T-helper 1 cell treated with Interleukin-12 subunit alpha and Interleukin-12 subunit beta and Interleukin-4 antibody, amounts not matched to agents 30 μg/mL and 1 μg/mL, for 36 hours (primary cell): ENCODE measurements around the gene ZSWIM1.
"Not testable (repeated sequence)": the region's sequence is repeated elsewhere in the genome, so short reads cannot be mapped to it uniquely, and the experiment has no call there.

ENCODE experiments used
- H3K27ac Mint-ChIP-seq: one replicate; pipeline ENCODE4 v1.8.0; 2021; ENCODE audit warnings: mild to moderate bottlenecking, mixed read lengths
- H3K27me3 Mint-ChIP-seq: one replicate; pipeline ENCODE4 v1.8.0; 2021; ENCODE audit warnings: low read depth, mixed read lengths
- H3K36me3 Mint-ChIP-seq: one replicate; pipeline ENCODE4 v1.8.0; 2021; ENCODE audit warnings: low read depth, mixed read lengths
- H3K4me1 Mint-ChIP-seq: one replicate; pipeline ENCODE4 v1.8.0; 2021; ENCODE audit warnings: low read depth, mixed read lengths
- H3K4me3 Mint-ChIP-seq: one replicate; pipeline ENCODE4 v1.8.0; 2021; ENCODE audit warnings: mild to moderate bottlenecking, moderate library complexity, mixed read lengths
- H3K9me3 Mint-ChIP-seq: one replicate; pipeline ENCODE4 v1.8.0; 2021; ENCODE audit warnings: mixed read lengths

Gene ZSWIM1

GRCh38 chr20:45890077-45890984, 9.3 kb downstream of the ZSWIM1 start:
- Mint-ChIP-seq H3K4me1 (peaks cover 19% of the 10 kb centered on the region), H3K27ac (no peak overlapping the region), H3K4me3 (peak overlapping the region; percentile 90), H3K36me3 (peaks cover 4% of the 10 kb centered on the region), H3K27me3 (peaks cover 4% of the 10 kb centered on the region), H3K9me3 (no peaks in the 10 kb centered on the region)

- H3K36me3 Mint-ChIP-seq = peaks cover 4% of the 10 kb centered on the region
- H3K27ac Mint-ChIP-seq = peak within 1 kb of the TSS; percentile 85
- H3K4me1 Mint-ChIP-seq = peaks cover 18% of the 10 kb centered on the region
- H3K4me3 Mint-ChIP-seq = peak within 1 kb of the TSS; percentile 90
- H3K27me3 Mint-ChIP-seq = peaks cover 4% of the 10 kb centered on the region
- H3K9me3 Mint-ChIP-seq = no peaks in the 10 kb centered on the region
Measured at GRCh38 chr20:45890985-45891983, 10.3 kb downstream of the ZSWIM1 start, which contains the start of the genes CTSA and NEURL2. TSS of gene CTSA (plus strand) at chr20:45891335. CDS start at chr20:45891569, 234 bp downstream. TSS of gene NEURL2 (minus strand) at chr20:45891208. CDS start at chr20:45890991, 217 bp downstream.

- peaks cover 4% of the 10 kb centered on the region for H3K36me3 Mint-ChIP-seq
- H3K4me1 Mint-ChIP-seq = peaks cover 18% of the 10 kb centered on the region
- peak overlapping the region; percentile 90 for H3K4me3 Mint-ChIP-seq
- no peaks in the 10 kb centered on the region for H3K9me3 Mint-ChIP-seq
- H3K27ac Mint-ChIP-seq = no peak overlapping the region
- H3K27me3 Mint-ChIP-seq = peaks cover 4% of the 10 kb centered on the region
Measured at GRCh38 chr20:45892049-45892825, 11.2 kb downstream of the ZSWIM1 start.

GRCh38 chr20:45892828-45893500, 11.9 kb downstream of the ZSWIM1 start:
- peaks cover 4% of the 10 kb centered on the region for H3K36me3 Mint-ChIP-seq
- no peaks in the 10 kb centered on the region for H3K9me3 Mint-ChIP-seq
- peaks cover 4% of the 10 kb centered on the region for H3K27me3 Mint-ChIP-seq
- H3K4me3 Mint-ChIP-seq = peak overlapping the region; percentile 90
- H3K4me1 Mint-ChIP-seq = peaks cover 18% of the 10 kb centered on the region
- no peak overlapping the region for H3K27ac Mint-ChIP-seq

GRCh38 chr20:45893831-45894230, 12.8 kb downstream of the ZSWIM1 start:
- Mint-ChIP-seq H3K27ac (no peak overlapping the region), H3K4me1 (peaks cover 18% of the 10 kb centered on the region), H3K4me3 (no peak overlapping the region), H3K36me3 (peaks cover 4% of the 10 kb centered on the region), H3K27me3 (peaks cover 4% of the 10 kb centered on the region), H3K9me3 (no peaks in the 10 kb centered on the region)

GRCh38 chr20:45894797-45895196, 13.8 kb downstream of the ZSWIM1 start:
- Mint-ChIP-seq H3K36me3 (peaks cover 7% of the 10 kb centered on the region), H3K4me1 (peaks cover 17% of the 10 kb centered on the region), H3K9me3 (no peaks in the 10 kb centered on the region), H3K27me3 (peaks cover 4% of the 10 kb centered on the region), H3K27ac (no peak overlapping the region), H3K4me3 (no peak overlapping the region)

GRCh38 chr20:45896641-45897161, 15.7 kb downstream of the ZSWIM1 start:
- peaks cover 12% of the 10 kb centered on the region for H3K4me1 Mint-ChIP-seq
- no peaks in the 10 kb centered on the region for H3K9me3 Mint-ChIP-seq
- no peak overlapping the region for H3K4me3 Mint-ChIP-seq
- no peaks in the 10 kb centered on the region for H3K27me3 Mint-ChIP-seq
- H3K36me3 Mint-ChIP-seq = peaks cover 7% of the 10 kb centered on the region
- H3K27ac Mint-ChIP-seq = no peak overlapping the region

- H3K27me3 Mint-ChIP-seq = no peaks in the 10 kb centered on the region
- no peak overlapping the region for H3K27ac Mint-ChIP-seq
- H3K4me1 Mint-ChIP-seq = peaks cover 8% of the 10 kb centered on the region
- H3K36me3 Mint-ChIP-seq = peaks cover 7% of the 10 kb centered on the region
- no peaks in the 10 kb centered on the region for H3K9me3 Mint-ChIP-seq
- H3K4me3 Mint-ChIP-seq = no peak overlapping the region
Measured at GRCh38 chr20:45897289-45897688, 16.3 kb downstream of the ZSWIM1 start.

- peaks cover 7% of the 10 kb centered on the region for H3K36me3 Mint-ChIP-seq
- no peaks in the 10 kb centered on the region for H3K27me3 Mint-ChIP-seq
- no peaks in the 10 kb centered on the region for H3K9me3 Mint-ChIP-seq
- peaks cover 4% of the 10 kb centered on the region for H3K4me1 Mint-ChIP-seq
- H3K27ac Mint-ChIP-seq = no peak overlapping the region
- no peak overlapping the region for H3K4me3 Mint-ChIP-seq
Measured at GRCh38 chr20:45897692-45898091, 16.7 kb downstream of the ZSWIM1 start.

- no peaks in the 10 kb centered on the region for H3K9me3 Mint-ChIP-seq
- H3K27ac Mint-ChIP-seq = no peak overlapping the region
- no peaks in the 10 kb centered on the region for H3K4me1 Mint-ChIP-seq
Measured at GRCh38 chr20:45898285-45898684, 17.3 kb downstream of the ZSWIM1 start.

GRCh38 chr20:45899046-45899835, 18.2 kb downstream of the ZSWIM1 start:
- Mint-ChIP-seq H3K4me3 (no peak overlapping the region), H3K36me3 (peaks cover 3% of the 10 kb centered on the region), H3K9me3 (no peaks in the 10 kb centered on the region), H3K4me1 (no peaks in the 10 kb centered on the region), H3K27me3 (no peaks in the 10 kb centered on the region), H3K27ac (no peak overlapping the region)

More at GRCh38 chr20:45898285-45898684, 17.3 kb downstream of the ZSWIM1 start:
- H3K27me3 Mint-ChIP-seq = no peaks in the 10 kb centered on the region
- no peak overlapping the region for H3K4me3 Mint-ChIP-seq
- H3K36me3 Mint-ChIP-seq = peaks cover 7% of the 10 kb centered on the region

- H3K27ac Mint-ChIP-seq, H3K4me1 Mint-ChIP-seq, H3K36me3 Mint-ChIP-seq, H3K27me3 Mint-ChIP-seq, H3K4me3 Mint-ChIP-seq, H3K9me3 Mint-ChIP-seq: not testable (repeated sequence)
Measured at GRCh38 chr20:45901332-45901731, 20.3 kb downstream of the ZSWIM1 start.
